OCI-LY3 (cell line): ENCODE data around the gene RAE1.

ENCODE experiments used
- H2AFZ ChIP-seq: fragments of 200-600, 300-600 bp; shearing (Covaris generic); 2 replicates; pipeline ENCODE4 v1.6.0; 2014; ENCODE audit warnings: antibody characterized with exemption, low read depth, low read length
- H3K27ac ChIP-seq: fragments of 200-600, 300-600 bp; sonication (generic); 2 replicates; pipeline ENCODE4 v1.5.1; 2014; ENCODE audit warnings: mild to moderate bottlenecking, low read length, moderate library complexity, mixed read lengths
- H3K27me3 ChIP-seq: fragments of 200-600, 300-600 bp; sonication (generic); 2 replicates; pipeline ENCODE4 v1.6.1; 2014; ENCODE audit warnings: low read depth, low read length, mixed read lengths
- H3K36me3 ChIP-seq: fragments of 200-600, 300-600 bp; sonication (generic); replicated peaks from 2 replicates; pipeline ENCODE3; 2014; ENCODE audit warnings: low read depth, low read length, mixed read lengths
- H3K4me1 ChIP-seq: fragments of 300-600, 200-600 bp; sonication (generic); 2 replicates; pipeline ENCODE4 v1.6.1; 2014; ENCODE audit warnings: low read length, mixed read lengths
- H3K4me2 ChIP-seq: fragments of 200-600, 300-600 bp; sonication (generic); 2 replicates; pipeline ENCODE4 v1.6.1; 2014; ENCODE audit warnings: low read length, mixed read lengths
- H3K4me3 ChIP-seq: fragments of 300-600, 200-600 bp; sonication (generic); 2 replicates; pipeline ENCODE4 v1.5.1; 2014; ENCODE audit warnings: antibody characterized with exemption, mild to moderate bottlenecking, low read length, moderate library complexity
- H3K79me2 ChIP-seq: fragments of 300-600, 200-600 bp; shearing (Covaris generic); 2 replicates; pipeline ENCODE4 v1.6.1; 2014; ENCODE audit warnings: mild to moderate bottlenecking, low read length, mixed read lengths
- H3K9ac ChIP-seq: fragments of 300-600, 200-600 bp; shearing (Covaris generic); 2 replicates; pipeline ENCODE4 v1.6.0; 2014; ENCODE audit warnings: mild to moderate bottlenecking, low read length, moderate library complexity
- H3K9me3 ChIP-seq: fragments of 200-600, 300-600 bp; shearing (Covaris generic); 2 replicates; pipeline ENCODE4 v1.6.1; 2014; ENCODE audit warnings: low read length, mixed read lengths; ENCODE audit not compliant: insufficient read depth
- H4K20me1 ChIP-seq: fragments of 200-600, 300-600 bp; sonication (generic); 2 replicates; pipeline ENCODE4 v1.6.1; 2016; ENCODE audit warnings: low read length, mixed read lengths; ENCODE audit not compliant: insufficient read depth
- EZH2phosphoT487 ChIP-seq: fragments of 200-600 bp; shearing (Covaris generic); IDR thresholded peaks from 2 replicates; pipeline ENCODE4 v1.6.1; 2018; ENCODE audit warnings: antibody characterized with exemption, mixed run types, low read depth
- TF ChIP-seq, protein P1 (sequence below): fragments of 200-600, 300-600 bp; sonication (generic); IDR thresholded peaks from 2 replicates; pipeline ENCODE4 v1.5.1; 2014; ENCODE audit warnings: antibody characterized with exemption, low read length, low read depth

The RAE1 gene

GRCh38 chr20:57375652-57376230 is 24.7 kb downstream of the RAE1 start:
- Histone ChIP-seq H3K4me1 (no peaks in the 10 kb centered on the region), H2AFZ (no peak overlapping the region), H3K27me3 (no peaks in the 10 kb centered on the region), H3K36me3 (peaks cover 94% of the 10 kb centered on the region), H3K4me3 (no peak overlapping the region), H4K20me1 (0 out of 2 replicates have a peak, but pooled peaks cover 15% of the 10 kb centered on the region), H3K9me3 (no peaks in the 10 kb centered on the region), H3K79me2 (no peaks in the 10 kb centered on the region), H3K4me2 (no peak overlapping the region), H3K27ac (no peak overlapping the region), H3K9ac (no peak overlapping the region)
- TF ChIP-seq EZH2phosphoT487 = no peak
- TF ChIP-seq, protein P1, sequence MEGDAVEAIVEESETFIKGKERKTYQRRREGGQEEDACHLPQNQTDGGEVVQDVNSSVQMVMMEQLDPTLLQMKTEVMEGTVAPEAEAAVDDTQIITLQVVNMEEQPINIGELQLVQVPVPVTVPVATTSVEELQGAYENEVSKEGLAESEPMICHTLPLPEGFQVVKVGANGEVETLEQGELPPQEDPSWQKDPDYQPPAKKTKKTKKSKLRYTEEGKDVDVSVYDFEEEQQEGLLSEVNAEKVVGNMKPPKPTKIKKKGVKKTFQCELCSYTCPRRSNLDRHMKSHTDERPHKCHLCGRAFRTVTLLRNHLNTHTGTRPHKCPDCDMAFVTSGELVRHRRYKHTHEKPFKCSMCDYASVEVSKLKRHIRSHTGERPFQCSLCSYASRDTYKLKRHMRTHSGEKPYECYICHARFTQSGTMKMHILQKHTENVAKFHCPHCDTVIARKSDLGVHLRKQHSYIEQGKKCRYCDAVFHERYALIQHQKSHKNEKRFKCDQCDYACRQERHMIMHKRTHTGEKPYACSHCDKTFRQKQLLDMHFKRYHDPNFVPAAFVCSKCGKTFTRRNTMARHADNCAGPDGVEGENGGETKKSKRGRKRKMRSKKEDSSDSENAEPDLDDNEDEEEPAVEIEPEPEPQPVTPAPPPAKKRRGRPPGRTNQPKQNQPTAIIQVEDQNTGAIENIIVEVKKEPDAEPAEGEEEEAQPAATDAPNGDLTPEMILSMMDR = no peak

DNA sequence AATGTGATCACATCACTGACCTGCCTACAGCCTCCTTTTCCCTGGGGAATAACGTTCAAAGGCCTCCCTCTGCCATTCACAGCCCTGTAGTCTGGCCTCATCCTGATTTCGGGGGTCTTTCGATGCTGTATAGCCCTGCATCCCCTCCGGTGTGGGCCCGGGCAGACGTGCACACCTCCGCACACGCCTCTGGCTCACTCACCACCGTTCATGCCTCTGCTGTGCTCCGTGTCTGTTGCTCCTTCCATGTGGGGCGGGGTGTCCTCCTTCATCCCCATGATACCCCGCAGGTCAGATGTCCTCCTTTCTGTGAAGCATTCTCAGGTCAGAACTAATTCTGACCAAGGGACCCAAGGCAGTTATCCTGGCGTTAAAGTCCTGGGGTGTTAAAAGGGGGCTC is 26.3 kb downstream of the RAE1 start:
- H3K4me3 ChIP-seq = no peak overlapping the region
- H3K27ac ChIP-seq = no peak overlapping the region
- H4K20me1 ChIP-seq = 0 out of 2 replicates have a peak, but pooled peaks cover 11% of the 10 kb centered on the region
- H3K9me3 ChIP-seq = no peaks in the 10 kb centered on the region
- H2AFZ ChIP-seq = no peak overlapping the region
- H3K36me3 ChIP-seq = peaks cover 81% of the 10 kb centered on the region
- no peaks in the 10 kb centered on the region for H3K79me2 ChIP-seq
- H3K9ac ChIP-seq = no peak overlapping the region
- no peak overlapping the region for H3K4me2 ChIP-seq
- H3K4me1 ChIP-seq = peaks cover 4% of the 10 kb centered on the region
- no peaks in the 10 kb centered on the region for H3K27me3 ChIP-seq
- TF ChIP-seq EZH2phosphoT487 = no peak

DNA sequence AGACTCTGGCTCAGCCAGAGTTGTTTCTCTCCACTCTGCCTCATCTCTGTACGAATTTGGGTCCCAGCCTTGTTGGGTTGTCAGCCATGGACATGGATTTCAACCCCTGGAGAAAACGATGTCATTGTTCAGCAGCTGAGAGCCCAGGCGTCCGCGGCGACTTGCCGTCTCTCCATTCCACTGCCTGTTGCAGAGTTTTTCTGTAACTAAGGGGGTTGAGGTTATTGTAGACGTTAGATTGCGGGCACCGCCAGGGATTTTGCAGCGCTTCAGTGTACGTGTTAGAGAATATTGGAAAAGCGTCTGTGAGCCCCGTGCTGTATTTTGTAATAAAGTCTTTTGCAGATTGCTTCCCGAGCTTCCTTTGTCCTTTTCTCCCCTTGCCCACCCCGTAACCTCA is 27.1 kb downstream of the RAE1 start:
- H3K9ac ChIP-seq = no peak overlapping the region

DNA sequence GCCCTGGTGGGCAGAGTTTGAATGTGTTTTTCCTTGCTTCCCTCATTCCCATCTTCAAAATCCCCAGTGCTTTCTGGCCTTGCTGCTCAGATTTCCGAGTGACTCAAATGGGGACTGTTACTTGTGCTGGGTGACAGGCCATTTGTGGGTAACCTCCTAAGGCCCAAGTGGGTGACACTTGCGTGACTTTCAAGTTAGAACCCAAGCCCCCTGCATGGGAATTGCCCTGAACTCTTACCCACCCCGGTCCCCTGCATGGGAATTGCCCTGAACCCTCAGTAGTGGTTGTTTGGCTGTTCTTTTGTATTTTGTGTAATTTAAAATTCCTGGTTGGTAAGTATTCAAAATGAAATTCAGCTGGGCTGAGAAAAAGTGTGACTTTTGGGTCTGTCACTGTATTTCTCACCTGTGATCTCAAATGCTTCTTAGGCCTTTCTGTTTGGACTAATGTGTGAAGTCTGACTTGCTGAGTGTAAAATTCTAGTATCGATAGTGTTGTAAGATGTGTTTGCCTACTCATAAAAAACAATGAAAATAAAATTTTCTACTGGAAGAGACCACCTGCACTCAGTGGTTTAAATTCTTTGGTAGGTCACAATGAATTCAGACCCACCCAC is 27.7 kb downstream of the RAE1 start:
- H4K20me1 ChIP-seq = 0 out of 2 replicates have a peak, but pooled peaks cover 11% of the 10 kb centered on the region

More for the DNA sequence above, 27.1 kb downstream of the RAE1 start:
- Histone ChIP-seq H2AFZ (no peak overlapping the region), H4K20me1 (0 out of 2 replicates have a peak, but pooled peaks cover 11% of the 10 kb centered on the region), H3K4me2 (no peak overlapping the region), H3K27ac (no peak overlapping the region), H3K4me1 (peaks cover 4% of the 10 kb centered on the region), H3K36me3 (peaks cover 77% of the 10 kb centered on the region), H3K4me3 (no peak overlapping the region), H3K79me2 (no peaks in the 10 kb centered on the region), H3K27me3 (no peaks in the 10 kb centered on the region), H3K9me3 (no peaks in the 10 kb centered on the region)
- TF ChIP-seq, protein P1 = no peak
- TF ChIP-seq EZH2phosphoT487 = no peak

GRCh38 chr20:57379263-57379647 is 28.2 kb downstream of the RAE1 start:
- H4K20me1 ChIP-seq = 0 out of 2 replicates have a peak, but pooled peaks cover 10% of the 10 kb centered on the region
- H3K4me3 ChIP-seq = no peak overlapping the region
- H2AFZ ChIP-seq = no peak overlapping the region
- TF ChIP-seq EZH2phosphoT487 = no peak
- TF ChIP-seq, protein P1 = no peak
- H3K27ac ChIP-seq = no peak overlapping the region
- H3K79me2 ChIP-seq = no peaks in the 10 kb centered on the region
- no peak overlapping the region for H3K9ac ChIP-seq
- H3K27me3 ChIP-seq = no peaks in the 10 kb centered on the region
- no peaks in the 10 kb centered on the region for H3K9me3 ChIP-seq
- H3K4me1 ChIP-seq = peaks cover 4% of the 10 kb centered on the region
- H3K36me3 ChIP-seq = peaks cover 74% of the 10 kb centered on the region
- H3K4me2 ChIP-seq = no peak overlapping the region

More for the DNA sequence above, 27.7 kb downstream of the RAE1 start:
- Histone ChIP-seq H3K27me3 (no peaks in the 10 kb centered on the region), H3K36me3 (peaks cover 75% of the 10 kb centered on the region), H3K9ac (no peak overlapping the region), H3K4me2 (no peak overlapping the region), H3K9me3 (no peaks in the 10 kb centered on the region), H3K4me1 (peaks cover 4% of the 10 kb centered on the region), H3K4me3 (no peak overlapping the region), H3K79me2 (no peaks in the 10 kb centered on the region), H2AFZ (no peak overlapping the region), H3K27ac (no peak overlapping the region)
- TF ChIP-seq EZH2phosphoT487 = no peak
